T-helper 2 cell (primary cell): ENCODE results near the gene CASZ1.

Experiments
- DNase-seq, 5 experiments: peaks; one replicate each; pipeline versions ENCODE4 v3.0.0 to v3.0.0-alpha.2; 2012 to 2022

The CASZ1 gene

GRCh38 chr1:10669570-10669969 is 126.9 kb downstream of the CASZ1 start:
- DNase-seq = no peak

- DNase-seq = no peak
Measured at GRCh38 chr1:10667861-10668761, 128.3 kb downstream of the CASZ1 start.

- no peak for DNase-seq
Measured at GRCh38 chr1:10665930-10666850, 130.3 kb downstream of the CASZ1 start.

GRCh38 chr1:10665226-10665625 is 131.2 kb downstream of the CASZ1 start:
- no peak for DNase-seq

- no peak for DNase-seq
Measured at GRCh38 chr1:10664251-10664650, 132.2 kb downstream of the CASZ1 start.

- DNase-seq = no peak
Measured at GRCh38 chr1:10663678-10664035, 132.8 kb downstream of the CASZ1 start.

- DNase-seq = no peak
Measured at GRCh38 chr1:10662824-10663677, 133.4 kb downstream of the CASZ1 start.

GRCh38 chr1:10662090-10662688 is 134.3 kb downstream of the CASZ1 start:
- no peak for DNase-seq

GRCh38 chr1:10661453-10661852 is 135.0 kb downstream of the CASZ1 start:
- DNase-seq = no peak

- no peak for DNase-seq
Measured at GRCh38 chr1:10659646-10660540, 136.6 kb downstream of the CASZ1 start.

- no peak for DNase-seq
Measured at GRCh38 chr1:10659218-10659617, 137.2 kb downstream of the CASZ1 start.

GRCh38 chr1:10658396-10659066 is 137.9 kb downstream of the CASZ1 start:
- no peak for DNase-seq

GRCh38 chr1:10657088-10657847 is 139.2 kb downstream of the CASZ1 start:
- no peak for DNase-seq

- DNase-seq = no peak
Measured at GRCh38 chr1:10656431-10656830, 140.0 kb downstream of the CASZ1 start.

- no peak for DNase-seq
Measured at GRCh38 chr1:10655002-10655401, 141.4 kb downstream of the CASZ1 start.

GRCh38 chr1:10653370-10654125 is 142.9 kb downstream of the CASZ1 start:
- DNase-seq = no peak

GRCh38 chr1:10652626-10653025 is 143.8 kb downstream of the CASZ1 start:
- DNase-seq = no peak

- DNase-seq = no peak
Measured at GRCh38 chr1:10651793-10652192, 144.7 kb downstream of the CASZ1 start.

- DNase-seq = no peak
Measured at GRCh38 chr1:10651389-10651766, 145.1 kb downstream of the CASZ1 start.
